Measurements from ENCODE around the gene NUFIP2.
A peak's percentile ranks its signal among the peaks of the same experiment; 100 is the strongest.
"Not testable (repeated sequence)": the region's sequence is repeated elsewhere in the genome, so short reads cannot be mapped to it uniquely, and the experiment has no call there.

Gene NUFIP2

GRCh38 chr17:29293890-29294579 lies at the start of gene NUFIP2:
NUFIP2 (minus strand) TSS chr17:29294148; CDS start chr17:29294059, 89 bp downstream.
- DNase-seq, result peak; percentile 99
- in situ Hi-C loops (cut with MboI; ENCODE audit: low pct_unique_long_range_greater_than_20kb, low sequenced_read_pairs), result no loop called here

- in situ Hi-C loops (cut with MboI; ENCODE audit: low pct_unique_long_range_greater_than_20kb, low sequenced_read_pairs), result no loop called here
- DNase-seq, result peak; percentile 77
Observed at GRCh38 chr17:29342158-29342765, 48.3 kb upstream of the NUFIP2 start.

- in situ Hi-C loops (cut with MboI; ENCODE audit: low pct_unique_long_range_greater_than_20kb, low sequenced_read_pairs), result no loop called here
- no peak for DNase-seq
Observed at GRCh38 chr17:29341726-29342125, 47.8 kb upstream of the NUFIP2 start.

- DNase-seq; in situ Hi-C loops (cut with MboI; ENCODE audit: low pct_unique_long_range_greater_than_20kb, low sequenced_read_pairs): not testable (repeated sequence)
Observed at GRCh38 chr17:29339016-29339415, 45.1 kb upstream of the NUFIP2 start.

GRCh38 chr17:29331708-29332085 lies 37.7 kb upstream of the NUFIP2 start:
- DNase-seq, result no peak
- in situ Hi-C loops (cut with MboI; ENCODE audit: low pct_unique_long_range_greater_than_20kb, low sequenced_read_pairs), result no loop called here

GRCh38 chr17:29331075-29331707 lies 37.2 kb upstream of the NUFIP2 start:
- in situ Hi-C loops (cut with MboI; ENCODE audit: low pct_unique_long_range_greater_than_20kb, low sequenced_read_pairs), result no loop called here
- no peak for DNase-seq

GRCh38 chr17:29327412-29327811 lies 33.5 kb upstream of the NUFIP2 start:
- no peak for DNase-seq
- in situ Hi-C loops (cut with MboI; ENCODE audit: low pct_unique_long_range_greater_than_20kb, low sequenced_read_pairs), result no loop called here

- in situ Hi-C loops (cut with MboI; ENCODE audit: low pct_unique_long_range_greater_than_20kb, low sequenced_read_pairs), result no loop called here
- no peak for DNase-seq
Observed at GRCh38 chr17:29326023-29326813, 32.3 kb upstream of the NUFIP2 start.

GRCh38 chr17:29322363-29322762 lies 28.4 kb upstream of the NUFIP2 start:
- no peak for DNase-seq
- in situ Hi-C loops (cut with MboI; ENCODE audit: low pct_unique_long_range_greater_than_20kb, low sequenced_read_pairs), result no loop called here

- peak; percentile 24 for DNase-seq
- in situ Hi-C loops (cut with MboI; ENCODE audit: low pct_unique_long_range_greater_than_20kb, low sequenced_read_pairs), result no loop called here
Observed at GRCh38 chr17:29303386-29303785, 9.4 kb upstream of the NUFIP2 start.

GRCh38 chr17:29299031-29299430 lies 5.1 kb upstream of the NUFIP2 start:
- in situ Hi-C loops (cut with MboI; ENCODE audit: low pct_unique_long_range_greater_than_20kb, low sequenced_read_pairs), result no loop called here

GRCh38 chr17:29295420-29295819 lies 1.5 kb upstream of the NUFIP2 start:
- no peak for DNase-seq
- in situ Hi-C loops (cut with MboI; ENCODE audit: low pct_unique_long_range_greater_than_20kb, low sequenced_read_pairs), result no loop called here

More at GRCh38 chr17:29299031-29299430, 5.1 kb upstream of the NUFIP2 start:
- DNase-seq, result no peak

- no peak for DNase-seq
- in situ Hi-C loops (cut with MboI; ENCODE audit: low pct_unique_long_range_greater_than_20kb, low sequenced_read_pairs), result no loop called here
Observed at GRCh38 chr17:29294580-29294900, 592 bp upstream of the NUFIP2 start.

- in situ Hi-C loops (cut with MboI; ENCODE audit: low pct_unique_long_range_greater_than_20kb, low sequenced_read_pairs), result no loop called here
- DNase-seq, result peak; percentile 55
Observed at GRCh38 chr17:29292992-29293889, 707 bp downstream of the NUFIP2 start.

GRCh38 chr17:29292071-29292991 lies 1.6 kb downstream of the NUFIP2 start:
- DNase-seq, result peak; percentile 57
- in situ Hi-C loops (cut with MboI; ENCODE audit: low pct_unique_long_range_greater_than_20kb, low sequenced_read_pairs), result no loop called here

- in situ Hi-C loops (cut with MboI; ENCODE audit: low pct_unique_long_range_greater_than_20kb, low sequenced_read_pairs), result no loop called here
- DNase-seq, result peak; percentile 86
Observed at GRCh38 chr17:29291163-29291752, 2.7 kb downstream of the NUFIP2 start.

- in situ Hi-C loops (cut with MboI; ENCODE audit: low pct_unique_long_range_greater_than_20kb, low sequenced_read_pairs), result no loop called here
Observed at GRCh38 chr17:29289852-29290251, 4.1 kb downstream of the NUFIP2 start.

GRCh38 chr17:29283961-29284360 lies 10.0 kb downstream of the NUFIP2 start:
- in situ Hi-C loops (cut with MboI; ENCODE audit: low pct_unique_long_range_greater_than_20kb, low sequenced_read_pairs), result no loop called here
- no peak for DNase-seq

More at GRCh38 chr17:29289852-29290251, 4.1 kb downstream of the NUFIP2 start:
- DNase-seq, result no peak
